HG03575 (cell line): ENCODE results near the gene ADSS2.
A peak's percentile ranks its signal among the peaks of the same experiment; 100 is the strongest.
"Not testable (repeated sequence)": the region's sequence is repeated elsewhere in the genome, so short reads cannot be mapped to it uniquely, and the experiment has no call there.

ENCODE experiments used
- ATAC-seq: cut with Tn5 transposase; IDR thresholded peaks from one replicate; pipeline ENCODE4 v1.9.1; 2021; ENCODE audit not compliant: unreplicated experiment, insufficient number of reproducible peaks, low FRiP score; ENCODE audit errors: extremely low read depth

The ADSS2 gene

GRCh38 chr1:244451539-244451950 is at the start of gene ADSS2:
ADSS2 (minus strand) TSS chr1:244451909; CDS start chr1:244451817, 92 bp downstream.
- ATAC-seq, result no peak

- ATAC-seq, result not testable (repeated sequence)
Measured at GRCh38 chr1:244500515-244500914, 48.8 kb upstream of the ADSS2 start.

GRCh38 chr1:244499484-244499883 is 47.8 kb upstream of the ADSS2 start:
- not testable (repeated sequence) for ATAC-seq

GRCh38 chr1:244497805-244498204 is 46.1 kb upstream of the ADSS2 start:
- ATAC-seq, result no peak

GRCh38 chr1:244496186-244496585 is 44.5 kb upstream of the ADSS2 start:
- no peak for ATAC-seq

GRCh38 chr1:244494653-244495052 is 42.9 kb upstream of the ADSS2 start:
- no peak for ATAC-seq

- not testable (repeated sequence) for ATAC-seq
Measured at GRCh38 chr1:244484971-244485370, 33.3 kb upstream of the ADSS2 start.

GRCh38 chr1:244473059-244473605 is 21.4 kb upstream of the ADSS2 start:
- no peak for ATAC-seq

- no peak for ATAC-seq
Measured at GRCh38 chr1:244466724-244467123, 15.0 kb upstream of the ADSS2 start.

GRCh38 chr1:244461245-244462071 is 9.7 kb upstream of the ADSS2 start, which contains the start of gene CATSPERE:
CATSPERE (plus strand) TSS chr1:244461273; CDS start chr1:244461430, 157 bp downstream.
- ATAC-seq, result peak; percentile 87

GRCh38 chr1:244460197-244460596 is 8.5 kb upstream of the ADSS2 start:
- ATAC-seq, result no peak

GRCh38 chr1:244458781-244459180 is 7.1 kb upstream of the ADSS2 start:
- no peak for ATAC-seq

- ATAC-seq, result no peak
Measured at GRCh38 chr1:244456586-244456985, 4.9 kb upstream of the ADSS2 start.

GRCh38 chr1:244454412-244454811 is 2.7 kb upstream of the ADSS2 start:
- no peak for ATAC-seq

- ATAC-seq, result peak; percentile 70
Measured at GRCh38 chr1:244451951-244452795, 464 bp upstream of the ADSS2 start.

GRCh38 chr1:244450597-244451538 is 841 bp downstream of the ADSS2 start:
- ATAC-seq, result no peak

GRCh38 chr1:244449936-244450508 is 1.7 kb downstream of the ADSS2 start:
- no peak for ATAC-seq
